Esophagus squamous epithelium (tissue), 4 donors: ENCODE measurements around the gene CSMD2.

Source experiments
- CTCF ChIP-seq, 6 experiments: fragments of 450-650 bp in 4 of 6; fragments of 200-600 bp in 2 of 6; sonication (generic) in 2 of 6; IDR thresholded peaks; one replicate each; pipeline ENCODE4 v1.5.1; 2016 to 2019; ENCODE audit warnings: antibody characterized with exemption in 6 of 6, mild to moderate bottlenecking in 4 of 6, moderate library complexity in 4 of 6
- POLR2A ChIP-seq, 4 donors: fragments of 450-650 bp; IDR thresholded peaks; one replicate each; pipeline ENCODE4 v1.6.1; 2017; ENCODE audit warnings: antibody characterized with exemption in 4 of 4, mild to moderate bottlenecking in 4 of 4, moderate library complexity in 3 of 4

DNA sequence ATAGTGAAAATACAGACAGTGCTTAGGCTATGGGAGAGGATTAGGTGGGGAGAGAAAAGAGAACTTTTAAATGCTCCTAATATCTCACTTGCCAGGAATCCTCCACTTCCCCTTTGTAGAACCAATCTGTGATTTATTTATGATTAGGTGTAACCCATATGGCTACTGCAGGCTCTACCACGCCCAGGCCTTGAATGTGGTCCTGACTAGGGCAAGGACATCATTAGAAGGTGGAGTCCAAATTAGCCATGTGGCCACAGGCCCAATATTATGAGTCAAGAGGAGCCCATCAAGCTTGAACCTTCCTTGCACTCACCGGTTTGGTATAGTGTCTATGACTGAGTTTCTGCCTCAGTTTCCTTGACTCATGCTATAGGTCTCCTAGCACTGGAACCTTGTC is 159.7 kb downstream of the CSMD2 start:
- TF ChIP-seq CTCF (IDR thresholded peaks at IDR 0.05): no peak
- no peak for TF ChIP-seq POLR2A (IDR thresholded peaks at IDR 0.05)
